Esophagus squamous epithelium (tissue), 4 donors: ENCODE data around the gene RNLS.

Source experiments
- POLR2A ChIP-seq, 4 donors: fragments of 450-650 bp; IDR thresholded peaks; one replicate each; pipeline ENCODE4 v1.6.1; 2017; ENCODE audit warnings: antibody characterized with exemption in 4 of 4, mild to moderate bottlenecking in 4 of 4, moderate library complexity in 3 of 4
- TF ChIP-seq, protein P1 (sequence below), 6 experiments: fragments of 450-650 bp in 4 of 6; fragments of 200-600 bp in 2 of 6; sonication (generic) in 2 of 6; IDR thresholded peaks; one replicate each; pipeline ENCODE4 v1.5.1; 2016 to 2019; ENCODE audit warnings: antibody characterized with exemption in 6 of 6, mild to moderate bottlenecking in 4 of 6, moderate library complexity in 4 of 6

DNA sequence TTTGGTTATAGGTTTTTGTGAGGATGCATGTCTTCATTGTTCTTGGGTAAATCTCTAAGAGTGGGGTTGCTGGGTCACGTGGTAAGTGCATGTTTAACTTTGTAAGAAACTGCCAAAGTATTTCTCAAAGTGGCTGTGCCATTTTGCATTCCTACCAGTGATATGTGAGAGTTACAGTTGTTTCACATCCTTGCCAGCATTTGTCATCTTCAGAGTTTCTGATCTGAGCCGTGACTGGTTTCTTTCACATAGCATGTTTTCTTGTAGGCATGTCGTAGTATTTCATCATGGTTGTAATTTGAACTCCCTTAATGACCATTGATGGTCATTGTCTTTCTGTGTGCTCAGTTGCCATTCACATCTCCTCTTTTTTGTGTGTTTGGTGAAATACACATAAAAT lies 286.0 kb downstream of the RNLS start:
- TF ChIP-seq, protein P1, sequence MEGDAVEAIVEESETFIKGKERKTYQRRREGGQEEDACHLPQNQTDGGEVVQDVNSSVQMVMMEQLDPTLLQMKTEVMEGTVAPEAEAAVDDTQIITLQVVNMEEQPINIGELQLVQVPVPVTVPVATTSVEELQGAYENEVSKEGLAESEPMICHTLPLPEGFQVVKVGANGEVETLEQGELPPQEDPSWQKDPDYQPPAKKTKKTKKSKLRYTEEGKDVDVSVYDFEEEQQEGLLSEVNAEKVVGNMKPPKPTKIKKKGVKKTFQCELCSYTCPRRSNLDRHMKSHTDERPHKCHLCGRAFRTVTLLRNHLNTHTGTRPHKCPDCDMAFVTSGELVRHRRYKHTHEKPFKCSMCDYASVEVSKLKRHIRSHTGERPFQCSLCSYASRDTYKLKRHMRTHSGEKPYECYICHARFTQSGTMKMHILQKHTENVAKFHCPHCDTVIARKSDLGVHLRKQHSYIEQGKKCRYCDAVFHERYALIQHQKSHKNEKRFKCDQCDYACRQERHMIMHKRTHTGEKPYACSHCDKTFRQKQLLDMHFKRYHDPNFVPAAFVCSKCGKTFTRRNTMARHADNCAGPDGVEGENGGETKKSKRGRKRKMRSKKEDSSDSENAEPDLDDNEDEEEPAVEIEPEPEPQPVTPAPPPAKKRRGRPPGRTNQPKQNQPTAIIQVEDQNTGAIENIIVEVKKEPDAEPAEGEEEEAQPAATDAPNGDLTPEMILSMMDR (IDR thresholded peaks at IDR 0.05) = no peak
- no peak for TF ChIP-seq POLR2A (IDR thresholded peaks at IDR 0.05)
